GM12872 (cell line): ENCODE results near the gene TCF4.

Source experiments
- TF ChIP-seq, protein P1 (sequence below): IDR thresholded peaks from 3 replicates; pipeline ENCODE4 v1.5.1; 2011; ENCODE audit warnings: low read depth, mild to moderate bottlenecking, low read length, moderate library complexity; ENCODE audit not compliant: insufficient read depth

Gene TCF4

GRCh38 chr18:55405893-55406406 is 182.0 kb downstream of the TCF4 start:
- TF ChIP-seq, protein P1, sequence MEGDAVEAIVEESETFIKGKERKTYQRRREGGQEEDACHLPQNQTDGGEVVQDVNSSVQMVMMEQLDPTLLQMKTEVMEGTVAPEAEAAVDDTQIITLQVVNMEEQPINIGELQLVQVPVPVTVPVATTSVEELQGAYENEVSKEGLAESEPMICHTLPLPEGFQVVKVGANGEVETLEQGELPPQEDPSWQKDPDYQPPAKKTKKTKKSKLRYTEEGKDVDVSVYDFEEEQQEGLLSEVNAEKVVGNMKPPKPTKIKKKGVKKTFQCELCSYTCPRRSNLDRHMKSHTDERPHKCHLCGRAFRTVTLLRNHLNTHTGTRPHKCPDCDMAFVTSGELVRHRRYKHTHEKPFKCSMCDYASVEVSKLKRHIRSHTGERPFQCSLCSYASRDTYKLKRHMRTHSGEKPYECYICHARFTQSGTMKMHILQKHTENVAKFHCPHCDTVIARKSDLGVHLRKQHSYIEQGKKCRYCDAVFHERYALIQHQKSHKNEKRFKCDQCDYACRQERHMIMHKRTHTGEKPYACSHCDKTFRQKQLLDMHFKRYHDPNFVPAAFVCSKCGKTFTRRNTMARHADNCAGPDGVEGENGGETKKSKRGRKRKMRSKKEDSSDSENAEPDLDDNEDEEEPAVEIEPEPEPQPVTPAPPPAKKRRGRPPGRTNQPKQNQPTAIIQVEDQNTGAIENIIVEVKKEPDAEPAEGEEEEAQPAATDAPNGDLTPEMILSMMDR: no peak

GRCh38 chr18:55405475-55405874 is 182.5 kb downstream of the TCF4 start:
- TF ChIP-seq, protein P1: no peak

- TF ChIP-seq, protein P1: no peak
These were observed 183.0 kb downstream of the TCF4 start for GRCh38 chr18:55404832-55405465.

- TF ChIP-seq, protein P1: no peak
These were observed 183.7 kb downstream of the TCF4 start for GRCh38 chr18:55404136-55404830.

DNA sequence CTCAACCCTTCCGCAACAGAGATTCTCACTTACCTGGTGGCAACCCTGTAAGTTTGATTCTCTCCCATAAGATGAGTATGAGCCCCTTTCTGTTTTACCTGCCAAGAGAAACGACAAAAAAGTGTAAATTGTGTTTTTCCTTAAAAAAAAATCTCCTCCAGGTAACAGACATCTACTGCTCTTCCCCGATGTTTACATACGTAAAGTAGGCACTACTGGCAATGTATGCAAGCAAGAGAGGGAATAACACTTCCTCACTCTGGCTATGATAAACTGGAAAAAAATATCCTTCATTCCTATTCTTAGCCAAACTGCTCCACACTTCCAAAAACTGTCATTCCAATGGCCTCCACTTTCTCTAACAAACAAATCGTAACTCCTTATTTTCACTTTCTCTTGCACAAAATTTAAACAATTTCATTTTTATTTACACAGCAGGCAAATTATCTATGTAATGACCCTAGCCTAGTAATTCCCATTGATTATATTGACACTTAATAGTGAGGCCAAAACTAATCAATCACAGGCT is 184.5 kb downstream of the TCF4 start:
- TF ChIP-seq, protein P1: no peak

DNA sequence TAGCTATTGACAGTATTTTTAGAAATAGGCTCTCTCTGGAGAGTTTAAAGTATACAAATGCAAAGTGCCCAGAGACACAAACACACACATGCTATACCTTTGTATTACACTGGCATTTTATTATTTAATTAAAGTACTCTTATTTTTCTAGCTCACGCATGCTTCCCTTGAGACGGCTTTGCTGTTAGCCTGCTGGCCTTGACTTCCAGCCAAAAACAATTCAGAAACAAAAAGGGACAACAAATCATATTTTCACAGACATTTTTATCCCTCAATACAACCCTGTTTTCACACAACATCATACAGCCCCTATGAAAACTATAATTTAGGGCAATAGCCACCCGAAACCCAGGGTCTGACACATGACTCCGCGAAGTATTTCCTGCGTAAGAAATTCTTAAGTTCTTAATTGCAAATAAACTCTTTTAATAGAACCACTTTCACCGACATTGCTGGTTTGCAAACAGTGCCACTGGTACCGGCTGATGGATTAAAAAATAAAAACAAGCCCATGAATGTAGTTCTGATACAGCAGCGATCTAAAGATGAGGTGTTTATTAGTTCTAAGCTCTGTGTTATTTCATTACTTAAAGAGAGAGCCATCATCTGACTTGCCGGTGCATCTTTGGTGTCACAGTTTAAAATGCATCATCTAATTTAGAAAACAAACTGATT is 185.1 kb downstream of the TCF4 start:
- TF ChIP-seq, protein P1: no peak

DNA sequence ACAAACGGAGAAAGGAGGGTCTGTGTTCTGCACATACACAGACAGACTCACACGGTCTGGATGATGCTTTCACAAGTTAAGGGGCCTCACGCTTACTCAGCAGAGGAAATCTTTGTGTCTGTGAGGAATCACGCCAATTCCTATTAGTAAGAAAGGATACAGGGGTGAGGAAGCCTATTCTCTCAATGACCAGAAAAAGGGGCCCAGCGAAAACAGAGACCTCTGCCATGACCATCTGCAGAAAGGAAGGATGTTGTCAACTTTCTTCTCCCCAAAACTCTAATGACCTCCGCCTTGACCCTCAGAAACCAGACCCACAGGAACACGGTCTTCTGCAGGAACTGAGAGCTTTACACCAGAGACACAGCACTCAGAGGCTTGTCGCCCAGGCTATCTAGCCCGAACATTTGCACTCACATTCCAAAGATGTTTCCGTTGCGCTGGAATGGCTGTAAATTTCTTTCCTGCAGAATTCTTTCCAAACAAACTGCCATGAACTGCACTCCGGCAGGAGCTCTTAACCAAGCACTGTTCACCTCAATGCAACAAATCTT is 186.3 kb downstream of the TCF4 start:
- TF ChIP-seq, protein P1: no peak
